ENCODE data around the gene SPOCK1. TPM values are rescaled to one million over a fixed set of nuclear protein-coding genes. Genes with fewer than 3 reads are reported as not detected.

Gene SPOCK1
- total and polyA plus RNA-seq, 7 experiments from 2014 or later = 2.8 TPM; not detected in 6

- Histone ChIP-seq H3K4me1 (ENCODE audit: control insufficient read depth in 2 of 2, insufficient read depth in 2 of 2, low read length in 2 of 2) (no peaks in the 10 kb centered on the region), H3K36me3 (ENCODE audit: control insufficient read depth in 2 of 3, insufficient read depth in 3 of 3, low read length in 3 of 3) (no peaks in the 10 kb centered on the region), H3K4me3 (ENCODE audit: low read length) (no peak overlapping the region), H3K27ac (ENCODE audit: low read depth, low read length) (no peak overlapping the region), H3K27me3 (ENCODE audit: control insufficient read depth in 2 of 2, insufficient read depth in 2 of 2, low read length in 2 of 2) (no peaks in the 10 kb centered on the region), H3K9me3 (ENCODE audit: control insufficient read depth in 2 of 3, low read length in 3 of 3) (no peaks in the 10 kb centered on the region)
- Mint-ChIP-seq H3K27me3 (peaks cover 0 to 4% (median 0%) of the 10 kb centered on the region in 5 donors), H3K9me3 (no peaks in the 10 kb centered on the region), H3K27ac (no peak overlapping the region), H3K4me1 (no peaks in the 10 kb centered on the region), H3K36me3 (no peaks in the 10 kb centered on the region), H3K4me3 (no peak overlapping the region)
- intact Hi-C loops (cut with micrococcal nuclease) = no loop called here
- ChIA-PET POLR2A (no interaction called here), CTCF (no interaction called here)
- ATAC-seq = no peak
- no peak for DNase-seq
Measured at GRCh38 chr5:137333928-137334327, 165.2 kb downstream of the SPOCK1 start.

- H3K36me3 Mint-ChIP-seq = no peaks in the 10 kb centered on the region
- H3K4me1 Mint-ChIP-seq = no peaks in the 10 kb centered on the region
- peaks cover 0 to 4% (median 0%) of the 10 kb centered on the region in 5 donors for H3K27me3 Mint-ChIP-seq
- ChIA-PET CTCF (no interaction called here), POLR2A (no interaction called here)
- intact Hi-C loops (cut with micrococcal nuclease) = no loop called here
- H3K27me3 ChIP-seq (ENCODE audit: control insufficient read depth in 2 of 2, insufficient read depth in 2 of 2, low read length in 2 of 2) = no peaks in the 10 kb centered on the region
- H3K9me3 Mint-ChIP-seq = no peaks in the 10 kb centered on the region
- no peaks in the 10 kb centered on the region for H3K36me3 ChIP-seq (ENCODE audit: control insufficient read depth in 2 of 3, insufficient read depth in 3 of 3, low read length in 3 of 3)
- no peak overlapping the region for H3K4me3 Mint-ChIP-seq
- no peak overlapping the region for H3K4me3 ChIP-seq (ENCODE audit: low read length)
- DNase-seq (no peak), ATAC-seq (no peak)
- no peak overlapping the region for H3K27ac Mint-ChIP-seq
- H3K4me1 ChIP-seq (ENCODE audit: control insufficient read depth in 2 of 2, insufficient read depth in 2 of 2, low read length in 2 of 2) = no peaks in the 10 kb centered on the region
- no peak overlapping the region for H3K27ac ChIP-seq (ENCODE audit: low read depth, low read length)
- H3K9me3 ChIP-seq (ENCODE audit: control insufficient read depth in 2 of 3, low read length in 3 of 3) = no peaks in the 10 kb centered on the region
Measured at GRCh38 chr5:137333475-137333874, 165.7 kb downstream of the SPOCK1 start.

- CTCF ChIA-PET = no interaction called here
- no peak for ATAC-seq
- peaks cover 0 to 4% (median 0%) of the 10 kb centered on the region in 5 donors for H3K27me3 Mint-ChIP-seq
Measured at GRCh38 chr5:137332296-137332695, 166.8 kb downstream of the SPOCK1 start.

GRCh38 chr5:137329586-137330296 lies 169.4 kb downstream of the SPOCK1 start:
- intact Hi-C loops (cut with micrococcal nuclease) = no loop called here
- no peak overlapping the region for H3K27ac Mint-ChIP-seq
- H3K4me3 ChIP-seq (ENCODE audit: low read length) = no peak overlapping the region
- H3K27me3 ChIP-seq (ENCODE audit: control insufficient read depth in 2 of 2, insufficient read depth in 2 of 2, low read length in 2 of 2) = no peaks in the 10 kb centered on the region
- ATAC-seq (no peak), DNase-seq (no peak)
- H3K9me3 ChIP-seq (ENCODE audit: control insufficient read depth in 2 of 3, low read length in 3 of 3) = no peaks in the 10 kb centered on the region
- no peaks in the 10 kb centered on the region for H3K36me3 Mint-ChIP-seq
- peaks cover 0 to 5% (median 0%) of the 10 kb centered on the region in 5 donors for H3K27me3 Mint-ChIP-seq
- H3K9me3 Mint-ChIP-seq = no peaks in the 10 kb centered on the region
- no peak overlapping the region for H3K27ac ChIP-seq (ENCODE audit: low read depth, low read length)
- H3K36me3 ChIP-seq (ENCODE audit: control insufficient read depth in 2 of 3, insufficient read depth in 3 of 3, low read length in 3 of 3) = no peaks in the 10 kb centered on the region
- POLR2A ChIA-PET = no interaction called here
- H3K4me1 Mint-ChIP-seq = no peaks in the 10 kb centered on the region
- no peak overlapping the region for H3K4me3 Mint-ChIP-seq
- CTCF ChIA-PET = no interaction called here
- H3K4me1 ChIP-seq (ENCODE audit: control insufficient read depth in 2 of 2, insufficient read depth in 2 of 2, low read length in 2 of 2) = no peaks in the 10 kb centered on the region

More at GRCh38 chr5:137332296-137332695, 166.8 kb downstream of the SPOCK1 start:
- Mint-ChIP-seq H3K4me3 (no peak overlapping the region), H3K9me3 (no peaks in the 10 kb centered on the region), H3K27ac (no peak overlapping the region), H3K36me3 (no peaks in the 10 kb centered on the region), H3K4me1 (no peaks in the 10 kb centered on the region)
- POLR2A ChIA-PET = no interaction called here
- Histone ChIP-seq H3K27ac (ENCODE audit: low read depth, low read length) (no peak overlapping the region), H3K36me3 (ENCODE audit: control insufficient read depth in 2 of 3, insufficient read depth in 3 of 3, low read length in 3 of 3) (no peaks in the 10 kb centered on the region), H3K4me1 (ENCODE audit: control insufficient read depth in 2 of 2, insufficient read depth in 2 of 2, low read length in 2 of 2) (no peaks in the 10 kb centered on the region), H3K9me3 (ENCODE audit: control insufficient read depth in 2 of 3, low read length in 3 of 3) (no peaks in the 10 kb centered on the region), H3K4me3 (ENCODE audit: low read length) (no peak overlapping the region), H3K27me3 (ENCODE audit: control insufficient read depth in 2 of 2, insufficient read depth in 2 of 2, low read length in 2 of 2) (no peaks in the 10 kb centered on the region)
- intact Hi-C loops (cut with micrococcal nuclease) = no loop called here
- no peak for DNase-seq

- H3K27me3 Mint-ChIP-seq = peaks cover 0 to 5% (median 0%) of the 10 kb centered on the region in 5 donors
- no peaks in the 10 kb centered on the region for H3K4me1 Mint-ChIP-seq
- no peak overlapping the region for H3K27ac Mint-ChIP-seq
- CTCF ChIA-PET = no interaction called here
- DNase-seq (no peak), ATAC-seq (no peak)
- POLR2A ChIA-PET = no interaction called here
- no peaks in the 10 kb centered on the region for H3K9me3 Mint-ChIP-seq
- no peak overlapping the region for H3K4me3 ChIP-seq (ENCODE audit: low read length)
- intact Hi-C loops (cut with micrococcal nuclease) = no loop called here
- no peaks in the 10 kb centered on the region for H3K4me1 ChIP-seq (ENCODE audit: control insufficient read depth in 2 of 2, insufficient read depth in 2 of 2, low read length in 2 of 2)
- no peak overlapping the region for H3K4me3 Mint-ChIP-seq
- H3K36me3 Mint-ChIP-seq = no peaks in the 10 kb centered on the region
- H3K27me3 ChIP-seq (ENCODE audit: control insufficient read depth in 2 of 2, insufficient read depth in 2 of 2, low read length in 2 of 2) = no peaks in the 10 kb centered on the region
- no peak overlapping the region for H3K27ac ChIP-seq (ENCODE audit: low read depth, low read length)
- H3K9me3 ChIP-seq (ENCODE audit: control insufficient read depth in 2 of 3, low read length in 3 of 3) = no peaks in the 10 kb centered on the region
- no peaks in the 10 kb centered on the region for H3K36me3 ChIP-seq (ENCODE audit: control insufficient read depth in 2 of 3, insufficient read depth in 3 of 3, low read length in 3 of 3)
Measured at GRCh38 chr5:137328991-137329390, 170.1 kb downstream of the SPOCK1 start.

GRCh38 chr5:137328463-137328862 lies 170.7 kb downstream of the SPOCK1 start:
- Mint-ChIP-seq H3K4me1 (no peaks in the 10 kb centered on the region), H3K27me3 (peaks cover 0 to 5% (median 4%) of the 10 kb centered on the region in 5 donors), H3K27ac (no peak overlapping the region), H3K36me3 (no peaks in the 10 kb centered on the region), H3K9me3 (no peaks in the 10 kb centered on the region), H3K4me3 (no peak overlapping the region)
- DNase-seq = no peak
- POLR2A ChIA-PET = no interaction called here
- H3K4me3 ChIP-seq (ENCODE audit: low read length) = no peak overlapping the region
- no peak for ATAC-seq
- H3K9me3 ChIP-seq (ENCODE audit: control insufficient read depth in 2 of 3, low read length in 3 of 3) = no peaks in the 10 kb centered on the region
- intact Hi-C loops (cut with micrococcal nuclease) = no loop called here
- H3K4me1 ChIP-seq (ENCODE audit: control insufficient read depth in 2 of 2, insufficient read depth in 2 of 2, low read length in 2 of 2) = no peaks in the 10 kb centered on the region
- H3K27ac ChIP-seq (ENCODE audit: low read depth, low read length) = no peak overlapping the region
- no peaks in the 10 kb centered on the region for H3K36me3 ChIP-seq (ENCODE audit: control insufficient read depth in 2 of 3, insufficient read depth in 3 of 3, low read length in 3 of 3)
- CTCF ChIA-PET = no interaction called here
- H3K27me3 ChIP-seq (ENCODE audit: control insufficient read depth in 2 of 2, insufficient read depth in 2 of 2, low read length in 2 of 2) = no peaks in the 10 kb centered on the region

- no peak overlapping the region for H3K4me3 ChIP-seq (ENCODE audit: low read length)
- no peak overlapping the region for H3K4me3 Mint-ChIP-seq
- ChIA-PET CTCF (no interaction called here), POLR2A (no interaction called here)
- no peaks in the 10 kb centered on the region for H3K36me3 ChIP-seq (ENCODE audit: control insufficient read depth in 2 of 3, insufficient read depth in 3 of 3, low read length in 3 of 3)
- peaks cover 7 to 14% (median 12%) of the 10 kb centered on the region in 5 donors for H3K27me3 Mint-ChIP-seq
- H3K27me3 ChIP-seq (ENCODE audit: control insufficient read depth in 2 of 2, insufficient read depth in 2 of 2, low read length in 2 of 2) = no peaks in the 10 kb centered on the region
- H3K9me3 ChIP-seq (ENCODE audit: control insufficient read depth in 2 of 3, low read length in 3 of 3) = no peaks in the 10 kb centered on the region
- H3K27ac Mint-ChIP-seq = no peak overlapping the region
- peaks cover 0 to 8% (median 0%) of the 10 kb centered on the region in 11 donors for H3K9me3 Mint-ChIP-seq
- no peaks in the 10 kb centered on the region for H3K36me3 Mint-ChIP-seq
- ATAC-seq (no peak), DNase-seq (no peak)
- intact Hi-C loops (cut with micrococcal nuclease) = no loop called here
- no peaks in the 10 kb centered on the region for H3K4me1 Mint-ChIP-seq
- no peak overlapping the region for H3K27ac ChIP-seq (ENCODE audit: low read depth, low read length)
- no peaks in the 10 kb centered on the region for H3K4me1 ChIP-seq (ENCODE audit: control insufficient read depth in 2 of 2, insufficient read depth in 2 of 2, low read length in 2 of 2)
Measured at GRCh38 chr5:137325721-137326120, 173.4 kb downstream of the SPOCK1 start.

Measured in naive thymus-derived CD4-positive, alpha-beta T cell (primary cell).